Ovary (tissue), 9 donors: ENCODE measurements around the gene GOLGA3. TPM values are rescaled to one million over a fixed set of nuclear protein-coding genes. Genes with fewer than 3 reads are reported as not detected.
"Not testable (repeated sequence)": the region's sequence is repeated elsewhere in the genome, so short reads cannot be mapped to it uniquely, and the experiment has no call there.

Experiments used
- DNase-seq, 5 donors: peaks; one replicate each; pipeline ENCODE4 v3.0.0-alpha.2; 2019 to 2020
- H3K27ac ChIP-seq, 2 donors: fragments of 200-600 bp; one replicate each; pipeline versions ENCODE4 v1.5.1 to v1.8.0; 2019 to 2022
- H3K27me3 ChIP-seq: fragments of 200-600 bp; one replicate; pipeline ENCODE4 v1.8.0; 2022
- H3K36me3 ChIP-seq: fragments of 200-600 bp; sonication (generic); one replicate; pipeline ENCODE4 v1.5.1; 2019
- H3K4me1 ChIP-seq: one replicate; pipeline ENCODE4 v1.8.1; 2013; ENCODE audit warnings: mild to moderate bottlenecking, moderate library complexity; ENCODE audit not compliant: insufficient read depth
- H3K4me3 ChIP-seq: fragments of 200-600 bp; sonication (generic); one replicate; pipeline ENCODE4 v1.5.1; 2017
- H3K9me3 ChIP-seq, 2 donors: fragments of 200-600 bp in 1 of 2; sonication (generic) in 1 of 2; one replicate each; pipeline versions ENCODE4 v1.5.1 to v1.8.1; 2013 to 2019; ENCODE audit warnings: mild to moderate bottlenecking in 1 of 2, moderate library complexity in 1 of 2
- CTCF ChIP-seq, 3 donors: fragments of 450-650 bp in 2 of 3; fragments of 200-600 bp in 1 of 3; IDR thresholded peaks; one replicate each; pipeline versions ENCODE4 v1.5.1 to v1.8.0; 2016 to 2022; ENCODE audit warnings: antibody characterized with exemption in 3 of 3, mild to moderate bottlenecking in 1 of 3
- EP300 ChIP-seq: sonication (generic); formaldehyde crosslinking; IDR thresholded peaks from one replicate; pipeline ENCODE4 v1.6.1; 2017; ENCODE audit warnings: antibody characterized with exemption
- POLR2A ChIP-seq: fragments of 450-650 bp; IDR thresholded peaks from one replicate; pipeline ENCODE4 v1.6.1; 2017; ENCODE audit warnings: antibody characterized with exemption, mild to moderate bottlenecking, moderate library complexity
- WGBS, 3 donors: extraction: QIAGEN DNeasy Blood & Tissue Kit in 1 of 3; methylation state at CpG; one replicate each; pipeline versions ENCODE4 v1.1.5 to v1.1.7; 2013 to 2017; 5-methylcytosine and 5-hydroxymethylcytosine counted together
- intact Hi-C, 4 donors: fragments of 100-400 bp; cut with DNase I; formaldehyde crosslinking; loops; one replicate each; pipeline versions ENCODE4 v1.11.0 to v1.15.1; 2022 to 2023
- polyA plus RNA-seq, 2 donors: library from polyadenylated mRNA; stranded (reverse); fragments of 200-250 nt in 1 of 2; fragments of 350-450 nt in 1 of 2; fragmentation: Illumina TruSeq in 1 of 2; extraction: RNeasy Lipid Tissue Mini Kit (QIAGEN cat#74804) in 1 of 2; gene quantifications; one replicate each; pipeline ENCODE4 v1.2.3, GENCODE V29; 2013 to 2014
- total RNA-seq, 7 donors: library from RNA; depleted of rRNA in 2 of 7; stranded (reverse); fragments of >200 nt in 2 of 7; fragmentation: NEBNext Ultra II Directional in 3 of 7; extraction: Animal tissue kit (Norgen Biotek cat#: 25700) in 3 of 7; gene quantifications; one replicate each; pipeline versions ENCODE4 v1.1.0 to v1.2.4, GENCODE V29; 2016 to 2023
- donor health status: DM: no; HTN: no; CAD: no; lungs with moderate emphysema.
- donor health status: DM: no; HTN: no; CAD: no.
- donor health status: Bipolar disorder and iron deficiency.
- donor health status: DM: yes; HTN: yes; CAD: no.
- donor health status: DM: no; HTN: no; CAD: no.
- donor health status: DM: yes; HTN: yes; CAD: no.

The GOLGA3 gene
- total and polyA plus RNA-seq, 9 donors, result 14.4 to 76.0 (median 50.9) TPM

DNA sequence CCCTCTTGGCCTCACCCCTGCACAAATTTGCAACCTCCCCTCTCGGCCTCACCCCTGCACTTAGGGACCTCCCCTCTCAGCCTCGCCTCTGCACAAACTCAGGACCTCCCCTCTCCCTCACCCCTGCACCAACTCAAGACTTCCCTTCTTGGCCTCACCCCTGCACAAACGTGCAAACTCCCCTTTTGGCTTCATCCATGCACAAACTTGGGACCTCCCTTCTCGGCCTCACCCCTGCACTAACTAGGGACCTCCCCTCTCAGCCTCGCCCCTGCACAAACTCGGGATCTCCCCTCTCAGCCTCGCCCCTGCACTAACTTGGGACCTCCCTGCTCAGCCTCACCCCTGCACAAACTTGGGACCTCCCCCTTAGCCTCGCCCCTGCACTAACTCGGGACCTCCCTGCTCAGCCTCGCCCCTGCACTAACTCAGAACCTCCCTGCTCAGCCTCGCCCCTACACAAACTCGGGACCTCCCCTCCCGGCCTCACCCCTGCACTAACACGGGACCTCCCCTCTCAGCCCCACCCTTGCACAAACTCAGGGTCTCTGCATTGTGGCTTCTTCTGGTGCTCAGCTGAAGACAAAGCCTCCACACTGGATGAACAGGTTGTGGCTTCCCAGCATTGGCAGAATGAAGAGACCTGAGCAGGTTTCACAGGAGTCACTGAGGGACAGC, 11.0 kb upstream of the GOLGA3 start:
- no peak for DNase-seq
- H3K36me3 ChIP-seq, result no peaks in the 10 kb centered on the region
- WGBS, 3 donors, result 80 to 84% (median 84%) methylated on average over 14 of the region's 14 CpGs

GRCh38 chr12:132838410-132839080, 9.9 kb upstream of the GOLGA3 start:
- 68 to 83% (median 82%) methylated on average over 17 of the region's 17 CpGs for WGBS, 3 donors
- no peak for DNase-seq
- H3K36me3 ChIP-seq, result no peaks in the 10 kb centered on the region
- TF ChIP-seq EP300, result no peak
- H3K9me3 ChIP-seq, result no peaks in the 10 kb centered on the region
- H3K4me3 ChIP-seq, result no peak overlapping the region
- peaks cover 4% of the 10 kb centered on the region for H3K4me1 ChIP-seq
- intact Hi-C loops, result no loop called here
- peak overlapping the region in 1 of 2 donors; percentile 33 for H3K27ac ChIP-seq
- H3K27me3 ChIP-seq, result no peaks in the 10 kb centered on the region

More for the DNA sequence above, 11.0 kb upstream of the GOLGA3 start:
- H3K27me3 ChIP-seq, result no peaks in the 10 kb centered on the region
- peaks cover 4% of the 10 kb centered on the region for H3K4me1 ChIP-seq
- no peak overlapping the region for H3K27ac ChIP-seq
- H3K9me3 ChIP-seq, result no peaks in the 10 kb centered on the region
- no peak for TF ChIP-seq POLR2A
- no peak for TF ChIP-seq EP300
- no peak for TF ChIP-seq CTCF (IDR thresholded peaks at IDR 0.05)
- no peak overlapping the region for H3K4me3 ChIP-seq
- intact Hi-C loops, result no loop called here

GRCh38 chr12:132837693-132838409, 9.2 kb upstream of the GOLGA3 start:
- peaks cover 4% of the 10 kb centered on the region for H3K4me1 ChIP-seq
- no peaks in the 10 kb centered on the region for H3K27me3 ChIP-seq
- no peaks in the 10 kb centered on the region for H3K9me3 ChIP-seq
- WGBS, 3 donors, result 30 to 42% (median 31%) methylated on average over 24 to 27 of the region's 27 CpGs
- H3K27ac ChIP-seq, result peak overlapping the region in 1 of 2 donors; percentile 33
- TF ChIP-seq CTCF (IDR thresholded peaks at IDR 0.05), result no peak
- TF ChIP-seq POLR2A, result no peak
- no peak for TF ChIP-seq EP300
- H3K4me3 ChIP-seq, result no peak overlapping the region
- H3K36me3 ChIP-seq, result no peaks in the 10 kb centered on the region
- intact Hi-C loops, result no loop called here
- peak in 2 of 5 donors; percentile 37 to 48 for DNase-seq

- 63 to 73% (median 67%) methylated on average over 5 of the region's 5 CpGs for WGBS, 3 donors
- no peaks in the 10 kb centered on the region for H3K36me3 ChIP-seq
- H3K9me3 ChIP-seq, result no peaks in the 10 kb centered on the region
- H3K27ac ChIP-seq, result no peak overlapping the region
- TF ChIP-seq EP300 (no peak), POLR2A (no peak), CTCF (IDR thresholded peaks at IDR 0.05) (no peak)
- no peaks in the 10 kb centered on the region for H3K27me3 ChIP-seq
- intact Hi-C loops, result no loop called here
- H3K4me1 ChIP-seq, result peaks cover 4% of the 10 kb centered on the region
- no peak overlapping the region for H3K4me3 ChIP-seq
- no peak for DNase-seq
Observed at GRCh38 chr12:132836795-132837331, 8.2 kb upstream of the GOLGA3 start.

- intact Hi-C loops, H3K27ac ChIP-seq, H3K4me3 ChIP-seq, H3K4me1 ChIP-seq, H3K27me3 ChIP-seq, H3K9me3 ChIP-seq, H3K36me3 ChIP-seq, DNase-seq: not testable (repeated sequence)
- 89 to 95% (median 95%) methylated on average over 10 to 30 of the region's 30 CpGs for WGBS, 3 donors
Observed at GRCh38 chr12:132836230-132836629, 7.6 kb upstream of the GOLGA3 start.
